Measurements from ENCODE around the gene SCRN1. TPM values are rescaled to one million over a fixed set of nuclear protein-coding genes. Genes with fewer than 3 reads are reported as not detected.

SCRN1 gene
- total and polyA plus RNA-seq, 8 donors = 25.5 to 42.6 (median 36.9) TPM

DNA sequence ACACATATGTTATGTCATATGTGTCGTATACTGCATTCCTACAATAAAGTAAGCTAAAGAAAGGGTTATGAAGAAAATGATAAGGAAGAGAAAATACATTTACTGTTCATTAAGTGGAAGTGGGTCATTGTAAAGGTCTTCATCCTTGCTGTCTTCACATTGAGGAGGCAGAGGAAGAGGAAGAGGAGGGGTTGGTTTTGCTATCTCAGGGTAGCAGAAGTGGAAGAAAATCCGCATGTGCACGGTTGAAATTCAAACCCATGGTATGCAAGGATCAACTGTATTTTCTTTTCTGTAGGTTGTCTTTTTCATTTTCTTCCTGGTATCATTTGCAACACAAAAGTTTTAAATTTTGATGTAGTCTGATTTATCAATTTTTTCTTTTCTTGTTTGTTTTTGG is 44.9 kb upstream of the SCRN1 start:
- Histone ChIP-seq H3K9me3 (no peaks in the 10 kb centered on the region), H3K4me1 (peaks cover 7 to 15% of the 10 kb centered on the region in 2 donors), H3K27ac (no peak overlapping the region), H3K27me3 (no peaks in the 10 kb centered on the region), H3K36me3 (no peaks in the 10 kb centered on the region), H3K4me3 (no peak overlapping the region)
- DNase-seq (no peak), ATAC-seq (no peak)
- intact Hi-C loops (cut with DNase I) = no loop called here
- TF ChIP-seq, protein P1, sequence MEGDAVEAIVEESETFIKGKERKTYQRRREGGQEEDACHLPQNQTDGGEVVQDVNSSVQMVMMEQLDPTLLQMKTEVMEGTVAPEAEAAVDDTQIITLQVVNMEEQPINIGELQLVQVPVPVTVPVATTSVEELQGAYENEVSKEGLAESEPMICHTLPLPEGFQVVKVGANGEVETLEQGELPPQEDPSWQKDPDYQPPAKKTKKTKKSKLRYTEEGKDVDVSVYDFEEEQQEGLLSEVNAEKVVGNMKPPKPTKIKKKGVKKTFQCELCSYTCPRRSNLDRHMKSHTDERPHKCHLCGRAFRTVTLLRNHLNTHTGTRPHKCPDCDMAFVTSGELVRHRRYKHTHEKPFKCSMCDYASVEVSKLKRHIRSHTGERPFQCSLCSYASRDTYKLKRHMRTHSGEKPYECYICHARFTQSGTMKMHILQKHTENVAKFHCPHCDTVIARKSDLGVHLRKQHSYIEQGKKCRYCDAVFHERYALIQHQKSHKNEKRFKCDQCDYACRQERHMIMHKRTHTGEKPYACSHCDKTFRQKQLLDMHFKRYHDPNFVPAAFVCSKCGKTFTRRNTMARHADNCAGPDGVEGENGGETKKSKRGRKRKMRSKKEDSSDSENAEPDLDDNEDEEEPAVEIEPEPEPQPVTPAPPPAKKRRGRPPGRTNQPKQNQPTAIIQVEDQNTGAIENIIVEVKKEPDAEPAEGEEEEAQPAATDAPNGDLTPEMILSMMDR (IDR thresholded peaks at IDR 0.05) = no peak

- intact Hi-C loops (cut with DNase I) = no loop called here
- ATAC-seq = no peak
- H3K36me3 ChIP-seq = no peaks in the 10 kb centered on the region
- no peak overlapping the region for H3K4me3 ChIP-seq
- H3K27ac ChIP-seq = no peak overlapping the region
- DNase-seq = no peak
- TF ChIP-seq, protein P1 (IDR thresholded peaks at IDR 0.05) = no peak
- no peaks in the 10 kb centered on the region for H3K27me3 ChIP-seq
- peaks cover 10 to 25% of the 10 kb centered on the region in 2 donors for H3K4me1 ChIP-seq
- H3K9me3 ChIP-seq = no peaks in the 10 kb centered on the region
Observed at GRCh38 chr7:30032310-30033125, 42.9 kb upstream of the SCRN1 start.

DNA sequence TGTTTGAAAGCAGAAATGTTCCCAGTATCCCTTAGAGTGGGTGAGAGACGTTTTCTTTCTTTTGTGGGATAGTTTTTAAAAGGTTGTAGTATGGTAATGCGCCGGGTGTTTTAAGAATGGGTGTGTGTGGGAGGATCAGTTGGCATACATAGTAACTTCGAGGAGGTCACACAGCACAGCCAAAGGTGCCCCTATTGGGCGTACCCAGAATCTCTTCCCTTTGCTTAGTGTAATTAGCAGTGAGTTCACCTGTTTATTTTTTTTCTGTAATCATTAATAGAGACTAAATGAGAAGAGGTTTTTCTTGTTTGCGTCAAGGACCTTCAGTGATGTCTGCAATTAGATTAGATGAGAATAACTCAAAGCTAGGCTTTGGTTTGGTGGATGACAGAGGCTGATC is 40.1 kb upstream of the SCRN1 start:
- Histone ChIP-seq H3K27ac (no peak overlapping the region), H3K27me3 (no peaks in the 10 kb centered on the region), H3K4me3 (peak overlapping the region; percentile 91 to 96), H3K36me3 (no peaks in the 10 kb centered on the region), H3K4me1 (peaks cover 13 to 43% of the 10 kb centered on the region in 2 donors), H3K9me3 (no peaks in the 10 kb centered on the region)
- no peak for ATAC-seq
- TF ChIP-seq, protein P1 (IDR thresholded peaks at IDR 0.05) = no peak
- intact Hi-C loops (cut with DNase I) = no loop called here
- DNase-seq = peak in 1 of 4 donors; percentile 13

- H3K27me3 ChIP-seq = no peaks in the 10 kb centered on the region
- DNase-seq = peak in 2 of 4 donors; percentile 41 to 59
- ATAC-seq = peak; percentile 26
- H3K36me3 ChIP-seq = no peaks in the 10 kb centered on the region
- H3K4me3 ChIP-seq = peak overlapping the region; percentile 91 to 96
- intact Hi-C loops (cut with DNase I) = no loop called here
- H3K4me1 ChIP-seq = peaks cover 16 to 50% of the 10 kb centered on the region in 2 donors
- TF ChIP-seq, protein P1 (IDR thresholded peaks at IDR 0.05) = peak in 1 of 2 donors; percentile 7
- H3K9me3 ChIP-seq = no peaks in the 10 kb centered on the region
- peak overlapping the region; percentile 89 to 90 for H3K27ac ChIP-seq
Observed at GRCh38 chr7:30028749-30029635, 39.4 kb upstream of the SCRN1 start.
